ENCODE measurements around the gene CTRB2. TPM values are rescaled to one million over a fixed set of nuclear protein-coding genes. Genes with fewer than 3 reads are reported as not detected.
"Not testable (repeated sequence)": the region's sequence is repeated elsewhere in the genome, so short reads cannot be mapped to it uniquely, and the experiment has no call there.

The CTRB2 gene
- total RNA-seq, 1 donor from 2014 or later: 7.3 TPM

DNA sequence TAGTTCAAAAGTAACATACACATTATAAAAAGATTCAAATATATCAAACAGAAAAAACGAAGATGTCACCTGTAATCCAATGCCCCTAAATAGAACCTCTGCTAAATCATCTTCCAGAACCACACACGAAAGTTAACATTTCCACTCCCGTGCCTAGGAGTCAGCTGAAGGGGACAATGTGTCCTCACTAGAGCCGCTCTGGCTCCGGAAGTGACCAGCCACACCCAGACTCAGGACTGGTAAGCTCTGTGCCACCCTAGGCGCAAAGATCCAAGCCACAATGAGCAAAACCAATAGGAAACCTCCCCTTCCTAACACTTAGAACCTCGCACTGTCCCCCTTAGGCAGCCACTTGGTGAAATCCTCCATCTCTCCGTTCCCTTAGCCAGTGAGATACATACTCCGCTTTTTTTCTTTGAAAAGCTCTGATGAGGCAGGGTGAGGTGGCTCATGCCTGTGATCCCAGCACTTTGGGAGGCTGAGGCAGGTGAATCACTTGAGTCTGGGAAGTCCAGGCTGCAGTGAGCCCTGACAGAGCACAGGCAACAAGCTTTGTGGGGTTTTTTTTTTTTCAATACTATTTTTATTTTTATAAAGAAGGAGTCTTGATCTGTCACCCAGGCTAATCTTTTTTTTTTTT is 23.6 kb upstream of the CTRB2 start:
- ATAC-seq (no peak), DNase-seq (ENCODE audit: low spot score) (no peak)
- intact Hi-C loops (cut with DNase I): loop anchor here (10.0 kb wide), 1 partner anchor 154 kb away; no protein-coding TSS in a partner anchor

DNA sequence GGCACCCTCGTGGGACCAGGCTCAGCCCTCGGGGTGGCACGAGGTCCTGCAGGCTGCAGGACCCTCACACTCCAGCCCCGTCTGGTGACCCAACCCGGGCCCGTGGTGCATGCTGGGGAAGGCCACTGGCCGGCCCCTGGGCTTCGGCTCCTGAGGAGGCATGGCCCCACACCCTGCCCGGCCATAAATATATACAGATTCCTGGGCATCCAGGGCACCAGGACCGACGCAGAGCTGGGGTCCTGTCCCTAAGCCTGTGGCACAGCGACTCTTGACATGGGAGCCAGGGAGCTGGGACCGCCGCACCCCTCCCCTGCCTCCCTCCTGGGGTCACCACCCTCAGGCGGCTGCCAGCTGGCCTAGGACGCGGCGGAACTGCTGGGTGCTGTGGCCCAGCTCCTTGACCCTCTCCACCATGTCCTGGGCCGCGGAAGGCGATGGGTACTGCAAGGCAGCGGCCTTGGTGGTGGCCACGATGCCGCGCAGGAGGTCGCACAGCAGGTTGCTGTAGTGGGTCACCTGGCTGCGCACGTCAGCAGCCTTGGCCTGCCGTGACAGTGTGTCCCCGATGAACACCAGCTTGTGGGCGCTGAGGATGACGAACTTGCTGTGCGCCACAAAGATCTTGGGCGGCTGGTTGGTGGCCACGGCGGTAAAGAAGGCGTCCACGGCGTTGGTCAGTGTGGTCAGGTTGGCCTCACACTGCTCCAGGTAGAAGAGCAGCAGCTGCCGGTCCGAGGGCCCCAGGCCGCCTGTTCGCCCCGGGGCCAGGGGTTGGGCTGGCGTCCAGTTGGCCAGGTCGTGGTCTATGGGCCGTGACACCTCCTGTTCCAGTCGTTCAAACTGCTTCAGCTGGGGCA is 22.4 kb upstream of the CTRB2 start:
- ATAC-seq (no peak), DNase-seq (ENCODE audit: low spot score) (no peak)
- intact Hi-C loops (cut with DNase I): loop anchor here (10.0 kb wide), 1 partner anchor 155 kb away; no protein-coding TSS in a partner anchor

DNA sequence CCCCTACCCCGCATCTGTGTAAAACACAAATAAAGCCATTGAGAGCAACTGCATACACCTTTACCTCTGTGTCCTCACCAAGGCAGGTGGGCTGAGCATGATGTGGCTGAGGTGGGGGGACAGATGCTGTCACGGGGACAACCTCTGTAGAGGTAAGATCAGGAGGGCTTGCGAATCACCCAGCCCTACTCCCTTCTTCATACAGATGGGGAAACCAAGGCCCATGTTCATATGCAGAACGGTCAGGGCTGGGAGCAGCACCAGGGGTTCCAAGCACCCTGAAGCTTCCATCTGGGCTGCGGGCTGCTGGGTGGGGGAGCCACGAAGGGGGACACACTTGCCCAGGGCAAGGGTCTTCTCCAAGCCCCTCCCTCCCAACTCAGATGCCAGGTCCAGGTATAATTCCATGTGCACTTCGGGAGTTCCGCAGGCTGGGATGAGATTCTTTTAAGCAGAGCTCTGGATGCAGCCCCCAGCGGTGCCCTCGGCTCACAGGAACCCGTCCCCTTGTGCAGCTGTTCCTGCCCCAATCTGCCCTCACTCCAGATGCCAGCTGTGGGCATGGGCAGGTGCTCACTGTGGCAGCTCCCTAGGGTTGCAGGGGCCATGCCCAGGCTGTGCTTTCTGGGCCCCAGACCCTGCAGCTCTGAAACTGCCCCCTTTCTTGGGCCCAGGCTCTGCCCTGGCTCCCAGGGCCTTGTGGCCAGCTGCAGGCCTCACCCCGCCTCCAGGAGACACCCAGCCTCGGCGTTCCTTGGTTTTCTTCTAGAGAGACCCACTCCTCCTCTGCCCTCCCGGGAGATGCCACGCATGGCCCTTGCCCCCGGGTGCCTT is 21.4 kb upstream of the CTRB2 start:
- intact Hi-C loops (cut with DNase I): no loop called here

DNA sequence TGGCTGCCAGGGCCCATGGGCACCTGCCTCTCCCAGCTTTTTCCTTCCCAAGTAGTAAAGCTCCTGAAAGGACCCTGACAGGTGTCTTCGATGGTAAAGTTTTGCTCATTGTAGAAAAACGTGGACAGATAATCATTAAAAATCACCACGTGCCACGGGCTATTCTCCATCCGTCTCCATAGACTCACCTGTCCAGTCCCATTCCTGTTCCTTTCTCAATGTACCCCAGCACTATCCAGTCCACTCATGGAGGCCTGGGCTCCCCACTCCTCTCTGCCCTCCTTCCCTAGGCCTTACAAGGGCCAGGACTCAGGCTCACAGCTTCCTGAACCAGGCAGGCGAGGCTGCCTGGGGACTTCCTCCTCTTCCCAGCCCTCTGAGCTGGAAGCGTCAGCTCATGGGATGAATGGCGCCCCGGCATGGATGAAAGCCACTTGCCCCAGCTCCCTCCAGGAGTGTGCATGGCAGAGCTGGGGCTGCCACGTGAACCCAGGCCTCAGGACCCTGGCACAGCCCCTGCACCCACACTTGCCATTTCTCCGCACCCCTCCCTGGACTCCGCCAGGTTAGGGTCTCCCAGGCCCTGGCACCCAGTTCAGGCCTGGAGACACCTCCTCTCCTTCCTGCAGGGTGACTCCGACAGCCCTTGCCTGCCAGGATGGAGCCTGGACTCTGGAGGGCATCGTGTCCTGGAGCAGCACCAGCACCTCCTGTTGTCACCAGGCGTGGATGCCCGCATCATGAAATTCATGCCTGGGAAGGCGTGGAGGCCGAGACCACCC is 20.6 kb upstream of the CTRB2 start:
- ATAC-seq (peak; percentile 8), DNase-seq (ENCODE audit: low spot score) (no peak)

More for the DNA sequence above, 21.4 kb upstream of the CTRB2 start:
- no peak for ATAC-seq
- DNase-seq (ENCODE audit: low spot score): no peak

DNA sequence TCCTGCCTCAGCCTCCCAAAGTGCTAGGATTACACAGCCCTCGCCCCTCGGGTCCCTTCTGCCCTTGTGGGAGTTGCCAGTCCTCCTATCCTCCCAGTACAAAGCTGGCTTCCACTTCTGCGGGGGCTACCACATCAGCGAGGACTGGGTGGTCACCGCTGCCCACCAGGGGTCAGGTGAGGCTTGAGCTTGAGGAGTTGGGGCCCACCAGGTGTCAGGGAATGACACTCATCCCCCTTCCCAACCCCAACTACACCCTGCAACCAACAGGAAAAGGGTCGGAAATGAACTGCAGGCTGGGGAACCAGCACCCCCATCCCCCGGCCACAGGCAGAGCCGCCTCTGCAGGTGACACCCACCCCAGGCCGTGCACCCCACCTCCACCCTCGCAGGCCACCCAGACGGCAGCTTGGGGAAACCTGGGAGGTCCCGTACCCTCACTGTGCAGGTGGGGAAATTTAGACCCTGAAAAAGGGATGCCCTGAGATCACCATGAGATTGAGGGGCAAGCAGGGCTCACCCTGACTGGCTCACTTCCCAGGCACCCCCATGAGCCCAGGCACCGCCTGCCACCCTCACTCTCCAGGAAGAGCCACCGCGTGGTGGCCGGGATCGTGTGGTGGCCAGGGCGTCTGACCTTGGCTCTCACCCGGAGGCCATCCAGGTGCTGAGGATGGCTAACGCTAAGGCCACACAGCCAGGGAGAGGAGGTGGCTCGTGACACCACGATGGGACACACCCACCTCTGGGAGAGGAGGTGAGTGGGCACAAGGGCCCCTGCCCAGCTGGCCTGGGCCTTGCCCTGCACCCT is 19.8 kb upstream of the CTRB2 start:
- DNase-seq (ENCODE audit: low spot score) (no peak), ATAC-seq (no peak)
- intact Hi-C loops (cut with DNase I): no loop called here

More for the DNA sequence above, 20.6 kb upstream of the CTRB2 start:
- intact Hi-C loops (cut with DNase I): no loop called here

DNA sequence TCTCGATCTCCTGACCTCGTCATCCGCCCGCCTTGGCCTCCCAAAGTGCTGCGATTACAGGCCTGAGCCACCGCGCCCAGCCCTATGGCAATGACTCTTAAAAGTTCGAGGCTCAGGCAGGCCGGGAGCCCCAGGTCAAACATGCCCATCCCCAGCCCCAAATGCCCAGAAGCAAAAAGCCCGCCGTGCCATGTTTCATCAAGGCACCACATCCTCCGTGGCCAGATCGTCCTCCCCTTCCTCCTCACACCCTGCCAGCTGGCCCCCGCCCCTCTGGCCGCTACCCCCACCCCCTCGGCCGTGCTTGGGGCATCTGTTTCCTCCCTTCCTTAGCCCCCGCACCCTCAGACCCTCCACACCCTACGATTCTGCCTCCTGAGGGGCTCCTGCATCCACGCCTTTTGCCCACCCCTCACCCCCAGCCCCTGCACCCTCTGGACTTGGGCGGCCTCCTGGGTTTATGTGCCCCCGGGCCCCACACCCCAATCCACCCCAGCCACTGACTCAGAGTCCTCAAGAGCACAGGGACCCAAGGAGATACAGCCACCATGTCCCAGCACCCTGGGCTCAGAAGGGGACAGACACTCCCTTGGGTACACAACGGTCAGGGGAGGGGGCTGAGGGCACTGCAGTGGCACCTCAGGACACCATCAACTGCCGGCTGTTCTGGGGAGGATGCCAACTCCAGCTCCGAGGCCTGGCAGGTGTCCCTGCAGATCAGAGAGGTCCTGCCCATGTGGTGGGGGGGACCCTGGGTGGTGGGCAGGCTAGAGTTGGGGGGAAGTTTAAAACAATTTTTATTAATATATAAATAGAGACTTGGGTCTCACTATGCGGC is 18.9 kb upstream of the CTRB2 start:
- ATAC-seq (no peak), DNase-seq (ENCODE audit: low spot score) (no peak)
- intact Hi-C loops (cut with DNase I): loop anchor here (2.0 kb wide), 1 partner anchor 19 kb away; the partner anchor contains the start of gene CTRB2

DNA sequence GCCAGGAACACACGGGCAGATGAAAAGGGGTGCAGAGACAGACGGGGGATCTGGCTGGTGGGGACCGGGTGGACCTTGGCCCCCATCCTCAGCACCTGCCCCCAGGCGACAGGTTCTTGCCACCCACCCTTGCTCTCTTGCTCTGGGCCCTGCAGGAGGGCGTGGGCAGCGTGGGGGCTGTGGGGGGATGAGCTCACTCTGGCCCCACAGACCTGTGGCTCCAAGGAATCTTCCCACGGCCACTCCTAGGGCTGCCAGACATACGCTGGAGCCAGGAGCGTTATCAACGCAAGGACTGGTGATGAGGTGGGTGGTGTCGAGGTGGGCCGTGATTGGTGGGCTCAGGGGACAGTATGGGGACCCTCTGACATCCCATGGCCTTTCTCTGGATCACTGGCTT is 18.1 kb upstream of the CTRB2 start:
- ATAC-seq (no peak), DNase-seq (ENCODE audit: low spot score) (no peak)
- intact Hi-C loops (cut with DNase I): loop anchor here (2.0 kb wide), 1 partner anchor 18 kb away; the partner anchor contains the start of gene CTRB2

DNA sequence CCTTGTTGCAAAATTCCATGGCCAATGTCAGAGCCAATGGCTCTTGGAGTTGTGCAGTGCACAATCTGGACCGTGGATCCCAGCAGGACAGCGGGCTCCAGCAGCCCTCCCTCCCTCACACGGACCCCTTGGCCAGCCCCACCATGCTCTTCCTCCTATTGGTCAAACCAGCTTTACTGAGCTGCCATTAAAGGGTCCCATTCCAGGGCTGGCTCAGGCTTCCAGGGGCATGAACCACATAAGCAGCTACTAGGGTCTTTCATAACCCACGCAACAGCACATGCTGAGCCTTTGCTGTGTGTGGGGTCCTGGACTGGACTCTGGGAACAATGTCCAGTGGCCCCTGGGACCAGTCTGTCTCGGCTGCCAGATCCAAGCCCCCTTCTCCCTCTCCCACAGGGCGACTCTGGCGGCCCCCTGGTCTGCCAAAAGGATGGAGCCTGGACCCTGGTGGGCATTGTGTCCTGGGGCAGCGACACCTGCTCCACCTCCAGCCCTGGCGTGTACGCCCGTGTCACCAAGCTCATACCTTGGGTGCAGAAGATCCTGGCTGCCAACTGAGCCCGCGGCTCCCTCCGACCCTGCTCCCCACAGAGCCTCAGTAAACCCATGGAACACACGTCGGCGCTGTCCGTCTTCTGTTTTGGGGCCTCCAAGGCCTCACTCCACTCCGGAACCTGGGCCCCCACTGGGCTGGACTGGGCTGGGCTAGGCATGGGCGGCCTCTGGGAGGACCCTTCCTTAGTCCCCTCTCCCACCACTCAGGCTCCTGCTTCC is 17.5 kb upstream of the CTRB2 start:
- intact Hi-C loops (cut with DNase I): loop anchor here (2.0 kb wide), 1 partner anchor 18 kb away; the partner anchor contains the start of gene CTRB2

DNA sequence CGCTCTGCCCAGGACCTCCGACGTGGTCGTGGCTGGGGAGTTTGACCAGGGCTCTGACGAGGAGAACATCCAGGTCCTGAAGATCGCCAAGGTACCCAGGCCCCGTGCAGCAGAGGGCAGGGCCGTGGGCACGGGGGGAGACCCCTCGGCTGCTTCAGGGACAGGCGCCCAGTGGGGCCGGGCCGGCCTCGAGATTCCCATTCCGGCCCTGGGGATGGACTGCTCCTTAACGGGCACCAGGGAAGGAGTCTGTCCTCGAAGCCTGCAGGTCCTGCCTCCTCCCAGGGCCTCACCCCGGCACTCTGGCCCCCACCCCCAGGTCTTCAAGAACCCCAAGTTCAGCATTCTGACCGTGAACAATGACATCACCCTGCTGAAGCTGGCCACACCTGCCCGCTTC is 16.2 kb upstream of the CTRB2 start:
- ATAC-seq; intact Hi-C loops (cut with DNase I); DNase-seq (ENCODE audit: low spot score): not testable (repeated sequence)

More for the DNA sequence above, 17.5 kb upstream of the CTRB2 start:
- ATAC-seq (no peak), DNase-seq (ENCODE audit: low spot score) (no peak)

DNA sequence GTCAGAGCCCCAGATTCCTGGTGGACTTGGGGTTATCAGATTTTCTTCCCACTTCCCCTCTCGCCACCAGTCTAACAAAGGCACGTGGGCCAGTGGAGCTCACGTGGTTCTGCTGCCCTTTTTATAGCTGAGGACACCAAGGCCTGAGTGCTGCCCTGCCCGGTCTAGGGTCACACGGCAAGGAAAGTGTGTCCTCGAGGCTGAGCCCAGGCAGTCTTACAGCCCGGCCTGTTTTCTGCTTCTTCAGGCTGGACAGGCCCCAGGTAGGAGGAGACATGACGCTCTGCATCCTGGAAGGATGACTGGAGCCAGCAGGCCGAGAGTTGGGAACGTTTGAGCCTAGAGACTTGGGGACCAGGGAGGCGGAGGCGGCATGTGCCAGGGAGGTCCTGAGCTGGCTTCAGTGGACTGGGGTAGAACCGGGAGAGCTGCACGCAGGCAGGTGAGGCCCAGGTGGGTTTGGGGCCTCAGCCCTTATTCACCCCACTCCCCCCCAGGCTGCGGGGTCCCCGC is 15.4 kb upstream of the CTRB2 start:
- DNase-seq (ENCODE audit: low spot score): no peak
- intact Hi-C loops (cut with DNase I): no loop called here
- no peak for ATAC-seq

DNA sequence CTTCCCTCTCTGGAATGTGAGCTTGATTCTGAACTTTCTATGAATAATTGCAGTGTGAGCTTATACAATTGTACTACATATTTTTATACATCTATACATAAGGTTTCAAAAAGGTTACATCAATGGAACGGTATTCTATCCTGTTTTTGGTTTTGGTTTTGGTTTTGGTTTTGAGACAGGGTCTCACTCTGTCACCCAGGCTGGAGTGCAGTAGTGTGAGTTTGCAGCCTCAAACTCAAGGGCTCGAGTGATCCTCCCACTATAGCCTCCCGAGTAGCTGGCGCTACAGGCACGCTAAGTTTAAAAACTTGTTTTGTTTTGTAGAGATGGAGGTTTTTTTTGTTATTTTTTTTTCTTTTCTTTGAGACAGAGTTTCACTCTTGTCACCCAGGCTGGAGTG is 12.9 kb upstream of the CTRB2 start:
- intact Hi-C loops (cut with DNase I): no loop called here
- DNase-seq (ENCODE audit: low spot score): no peak
- ATAC-seq: no peak

DNA sequence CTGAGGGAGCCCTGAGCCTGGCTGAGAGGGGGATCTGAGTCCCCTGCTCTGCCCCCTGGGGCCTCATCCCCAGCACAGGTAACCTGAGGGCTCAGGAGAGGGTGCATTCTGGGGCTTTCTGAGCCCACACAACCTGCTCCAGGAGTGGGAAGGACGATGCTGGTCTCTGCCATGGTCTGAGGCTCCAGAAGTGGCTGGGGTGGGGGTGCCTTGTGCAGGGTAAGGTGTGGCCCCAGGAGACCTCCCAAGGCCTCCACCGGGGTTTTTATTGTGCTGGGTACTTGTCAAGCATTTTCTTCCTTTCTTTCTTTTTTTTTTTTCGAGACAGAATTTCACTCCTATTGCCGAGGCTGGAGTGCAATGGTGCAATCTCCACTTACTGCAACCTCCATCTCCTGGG is 12.1 kb upstream of the CTRB2 start:
- ATAC-seq: no peak
- intact Hi-C loops (cut with DNase I): no loop called here
- DNase-seq (ENCODE audit: low spot score): no peak

DNA sequence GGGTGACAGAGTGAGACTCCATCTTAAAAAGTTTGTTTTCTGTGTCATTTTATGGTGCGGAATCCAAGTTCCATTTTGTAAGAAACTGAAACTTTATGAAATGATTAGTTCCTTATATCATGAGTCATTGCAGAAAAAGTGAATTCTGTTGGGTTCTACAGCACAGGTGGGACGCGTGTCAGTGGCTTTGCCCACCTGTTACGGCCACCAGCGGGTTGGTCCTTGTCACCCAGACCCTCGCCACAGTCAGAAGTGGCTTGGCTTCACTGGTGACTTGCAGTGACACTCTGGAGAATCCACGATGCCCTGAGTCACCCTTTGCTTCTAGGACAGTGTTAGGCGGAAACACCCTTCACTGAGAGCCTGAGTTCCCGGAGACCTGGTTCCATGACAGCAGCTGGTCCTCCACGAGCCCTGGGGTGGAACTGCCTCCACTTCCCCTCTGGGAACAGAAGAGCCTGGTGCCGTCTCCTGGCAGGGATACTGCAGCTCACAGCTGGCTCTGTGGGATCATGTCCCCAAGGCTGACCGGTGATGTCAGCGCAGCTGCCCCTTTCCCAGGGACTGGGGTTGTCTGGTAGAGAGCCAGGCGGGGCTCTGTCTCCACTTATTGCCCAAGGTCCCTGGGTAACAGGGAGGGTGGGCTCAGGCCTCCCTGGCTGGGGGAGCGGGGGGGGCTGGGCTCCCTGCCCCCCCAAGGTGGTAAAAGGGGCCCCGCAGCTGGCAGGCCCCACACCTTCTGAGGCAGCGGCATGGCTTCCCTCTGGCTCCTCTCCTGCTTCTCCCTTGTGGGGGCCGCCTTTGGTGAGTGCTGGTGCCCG is 11.5 kb upstream of the CTRB2 start, which contains the start of gene CTRB1:
CTRB1 (plus strand) TSS at position 733 of the 821 bp plus-strand sequence; CDS start at position 753, 20 bp downstream.
- no peak for ATAC-seq
- DNase-seq (ENCODE audit: low spot score): no peak
- intact Hi-C loops (cut with DNase I): no loop called here

DNA sequence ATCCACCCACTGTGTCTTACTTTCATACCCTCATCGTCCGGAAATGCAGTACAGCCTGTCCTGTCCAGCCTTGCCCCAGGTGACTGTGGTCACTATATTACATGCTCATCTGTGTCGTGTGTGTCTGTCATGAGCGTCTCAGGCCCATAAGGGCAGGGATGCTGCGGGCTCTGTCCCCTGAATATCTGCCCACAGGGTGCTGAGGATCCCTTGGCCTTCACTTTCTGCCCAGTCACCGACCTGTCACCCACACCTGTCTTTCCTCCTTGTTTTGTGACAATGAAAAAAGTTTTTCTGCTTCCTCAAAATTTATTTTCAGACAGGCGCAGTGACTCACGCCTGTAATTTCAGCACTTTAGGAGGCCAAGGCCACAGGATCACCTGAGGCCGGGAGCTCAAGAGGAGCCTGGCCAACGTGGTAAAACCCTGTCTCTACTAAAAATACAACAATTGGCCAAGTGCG is 10.5 kb upstream of the CTRB2 start:
- intact Hi-C loops (cut with DNase I): no loop called here
- no peak for ATAC-seq
- no peak for DNase-seq (ENCODE audit: low spot score)

DNA sequence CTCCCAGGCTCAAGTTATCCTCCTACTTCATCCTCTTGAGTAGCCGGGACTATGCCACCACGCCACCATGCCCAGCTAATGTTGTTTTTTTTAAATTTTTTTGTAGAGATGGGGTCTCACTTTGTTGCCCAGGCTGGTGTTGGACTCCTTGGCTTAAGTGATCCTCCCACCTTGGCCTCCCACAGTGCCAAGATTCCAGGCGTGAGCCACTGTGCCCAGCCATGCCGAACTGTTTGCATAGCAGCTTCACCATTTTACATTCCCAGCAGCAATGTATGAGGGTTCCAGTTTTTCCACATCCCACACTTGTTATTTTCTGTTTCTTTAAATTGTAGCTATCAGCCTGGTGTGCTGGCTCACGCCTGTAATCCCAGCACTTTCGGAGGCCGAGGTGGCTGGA is 9.6 kb upstream of the CTRB2 start:
- DNase-seq (ENCODE audit: low spot score) (no peak), ATAC-seq (no peak)
- intact Hi-C loops (cut with DNase I): no loop called here
